ENCODE measurements around the gene CAPN10. TPM values are rescaled to one million over a fixed set of nuclear protein-coding genes. Genes with fewer than 3 reads are reported as not detected.

Gene CAPN10
- total RNA-seq, 1 donor from 2014 or later, result 62.7 TPM

GRCh38 chr2:240578110-240578450 lies 8.5 kb upstream of the CAPN10 start:
- Mint-ChIP-seq H3K9me3 (no peaks in the 10 kb centered on the region), H3K4me3 (no peak overlapping the region), H3K27ac (ENCODE audit: unreplicated experiment) (no peak overlapping the region)

GRCh38 chr2:240578488-240578887 lies 8.0 kb upstream of the CAPN10 start:
- Mint-ChIP-seq H3K27ac (ENCODE audit: unreplicated experiment) (no peak overlapping the region), H3K9me3 (no peaks in the 10 kb centered on the region), H3K4me1 (peaks cover 22% of the 10 kb centered on the region), H3K36me3 (ENCODE audit: low read depth) (peaks cover 5% of the 10 kb centered on the region), H3K4me3 (peak overlapping the region; percentile 47), H3K27me3 (ENCODE audit: low read depth) (no peaks in the 10 kb centered on the region)
- no peak for TF ChIP-seq CTCF (conservative IDR thresholded peaks at IDR 0.05)
- DNase-seq (ENCODE audit: low read depth, low spot score), result no peak

More at GRCh38 chr2:240578110-240578450, 8.5 kb upstream of the CAPN10 start:
- H3K36me3 Mint-ChIP-seq (ENCODE audit: low read depth), result peaks cover 5% of the 10 kb centered on the region
- TF ChIP-seq CTCF (conservative IDR thresholded peaks at IDR 0.05), result no peak
- no peaks in the 10 kb centered on the region for H3K27me3 Mint-ChIP-seq (ENCODE audit: low read depth)
- H3K4me1 Mint-ChIP-seq, result peaks cover 22% of the 10 kb centered on the region
- DNase-seq (ENCODE audit: low read depth, low spot score), result no peak

GRCh38 chr2:240579071-240579762 lies 7.3 kb upstream of the CAPN10 start:
- no peak for TF ChIP-seq CTCF (conservative IDR thresholded peaks at IDR 0.05)
- Mint-ChIP-seq H3K27me3 (ENCODE audit: low read depth) (no peaks in the 10 kb centered on the region), H3K4me3 (no peak overlapping the region), H3K36me3 (ENCODE audit: low read depth) (peaks cover 5% of the 10 kb centered on the region), H3K9me3 (no peaks in the 10 kb centered on the region), H3K27ac (ENCODE audit: unreplicated experiment) (peak overlapping the region; percentile 12), H3K4me1 (peaks cover 22% of the 10 kb centered on the region)
- no peak for DNase-seq (ENCODE audit: low read depth, low spot score)

GRCh38 chr2:240579771-240580614 lies 6.5 kb upstream of the CAPN10 start:
- H3K4me3 Mint-ChIP-seq, result peak overlapping the region; percentile 58
- H3K27ac Mint-ChIP-seq (ENCODE audit: unreplicated experiment), result peak overlapping the region; percentile 13
- H3K36me3 Mint-ChIP-seq (ENCODE audit: low read depth), result peaks cover 5% of the 10 kb centered on the region
- no peak for TF ChIP-seq CTCF (conservative IDR thresholded peaks at IDR 0.05)
- no peaks in the 10 kb centered on the region for H3K9me3 Mint-ChIP-seq
- peaks cover 29% of the 10 kb centered on the region for H3K4me1 Mint-ChIP-seq
- no peak for DNase-seq (ENCODE audit: low read depth, low spot score)
- no peaks in the 10 kb centered on the region for H3K27me3 Mint-ChIP-seq (ENCODE audit: low read depth)

- H3K4me1 Mint-ChIP-seq, result peaks cover 37% of the 10 kb centered on the region
- H3K4me3 Mint-ChIP-seq, result peak overlapping the region; percentile 69
- no peak for TF ChIP-seq CTCF (conservative IDR thresholded peaks at IDR 0.05)
- peaks cover 5% of the 10 kb centered on the region for H3K36me3 Mint-ChIP-seq (ENCODE audit: low read depth)
- no peaks in the 10 kb centered on the region for H3K9me3 Mint-ChIP-seq
- DNase-seq (ENCODE audit: low read depth, low spot score), result no peak
- H3K27me3 Mint-ChIP-seq (ENCODE audit: low read depth), result no peaks in the 10 kb centered on the region
- no peak overlapping the region for H3K27ac Mint-ChIP-seq (ENCODE audit: unreplicated experiment)
Observed at GRCh38 chr2:240581811-240582210, 4.7 kb upstream of the CAPN10 start.

Data from neural crest cell (in vitro differentiated cells).